Heart left ventricle (tissue), 13 donors: ENCODE results near the gene MRPS23.

Source experiments
- CTCF ChIP-seq, 12 donors: fragments of 200-600 bp; sonication (generic) in 4 of 12; IDR thresholded peaks; one replicate each; pipeline versions ENCODE4 v1.5.0 to v1.8.0; 2018 to 2022; ENCODE audit warnings: antibody characterized with exemption in 12 of 12, mild to moderate bottlenecking in 5 of 12
- POLR2A ChIP-seq, 2 donors: fragments of 450-650 bp; IDR thresholded peaks; one replicate each; pipeline ENCODE4 v1.6.1; 2017; ENCODE audit warnings: antibody characterized with exemption in 2 of 2, mild to moderate bottlenecking in 2 of 2, moderate library complexity in 2 of 2
- donor health status: ischemic (EF 13 %, LVEDD 7.1; RV severe dilation, severe dysfunction).
- donor health status: DM: no; HTN: yes; CAD: no.
- donor health status: DM: no; HTN: no; CAD: no.
- donor health status: ischemic (EF 25% LVEDD 6.9; RV normal size, moderate dysfunction).
- donor health status: ischemic (EF 25% LVEDD 5.7; RV mildly dilated, moderate dysfunction).
- donor health status: ischemic (EF 35%, LVEDD 5.7; RV mildly dilated, moderate dysfunction).
- donor health status: nonischemic (EF 11% LVEDD 7.7; RV severe dilation, severe dysfunction).
- donor health status: DM: yes; HTN: yes; CAD: no.
- donor health status: PGD.
- donor health status: ischemic (EF 29% LVEDD 5.4; RV normal size, mild dysfunction).
- donor health status: nonischemic (EF 23%, LVEDD 6.1; RV moderate dilation, normal function).

GRCh38 chr17:57887161-57887560 is 37.3 kb upstream of the MRPS23 start:
- TF ChIP-seq CTCF (IDR thresholded peaks at IDR 0.05), result no peak
- TF ChIP-seq POLR2A (IDR thresholded peaks at IDR 0.05), result no peak
